ENCODE measurements around the gene ZNF326.
A peak's percentile ranks its signal among the peaks of the same experiment; 100 is the strongest.

Gene ZNF326, protein sequence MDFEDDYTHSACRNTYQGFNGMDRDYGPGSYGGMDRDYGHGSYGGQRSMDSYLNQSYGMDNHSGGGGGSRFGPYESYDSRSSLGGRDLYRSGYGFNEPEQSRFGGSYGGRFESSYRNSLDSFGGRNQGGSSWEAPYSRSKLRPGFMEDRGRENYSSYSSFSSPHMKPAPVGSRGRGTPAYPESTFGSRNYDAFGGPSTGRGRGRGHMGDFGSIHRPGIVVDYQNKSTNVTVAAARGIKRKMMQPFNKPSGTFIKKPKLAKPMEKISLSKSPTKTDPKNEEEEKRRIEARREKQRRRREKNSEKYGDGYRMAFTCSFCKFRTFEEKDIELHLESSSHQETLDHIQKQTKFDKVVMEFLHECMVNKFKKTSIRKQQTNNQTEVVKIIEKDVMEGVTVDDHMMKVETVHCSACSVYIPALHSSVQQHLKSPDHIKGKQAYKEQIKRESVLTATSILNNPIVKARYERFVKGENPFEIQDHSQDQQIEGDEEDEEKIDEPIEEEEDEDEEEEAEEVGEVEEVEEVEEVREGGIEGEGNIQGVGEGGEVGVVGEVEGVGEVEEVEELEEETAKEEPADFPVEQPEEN

DNA sequence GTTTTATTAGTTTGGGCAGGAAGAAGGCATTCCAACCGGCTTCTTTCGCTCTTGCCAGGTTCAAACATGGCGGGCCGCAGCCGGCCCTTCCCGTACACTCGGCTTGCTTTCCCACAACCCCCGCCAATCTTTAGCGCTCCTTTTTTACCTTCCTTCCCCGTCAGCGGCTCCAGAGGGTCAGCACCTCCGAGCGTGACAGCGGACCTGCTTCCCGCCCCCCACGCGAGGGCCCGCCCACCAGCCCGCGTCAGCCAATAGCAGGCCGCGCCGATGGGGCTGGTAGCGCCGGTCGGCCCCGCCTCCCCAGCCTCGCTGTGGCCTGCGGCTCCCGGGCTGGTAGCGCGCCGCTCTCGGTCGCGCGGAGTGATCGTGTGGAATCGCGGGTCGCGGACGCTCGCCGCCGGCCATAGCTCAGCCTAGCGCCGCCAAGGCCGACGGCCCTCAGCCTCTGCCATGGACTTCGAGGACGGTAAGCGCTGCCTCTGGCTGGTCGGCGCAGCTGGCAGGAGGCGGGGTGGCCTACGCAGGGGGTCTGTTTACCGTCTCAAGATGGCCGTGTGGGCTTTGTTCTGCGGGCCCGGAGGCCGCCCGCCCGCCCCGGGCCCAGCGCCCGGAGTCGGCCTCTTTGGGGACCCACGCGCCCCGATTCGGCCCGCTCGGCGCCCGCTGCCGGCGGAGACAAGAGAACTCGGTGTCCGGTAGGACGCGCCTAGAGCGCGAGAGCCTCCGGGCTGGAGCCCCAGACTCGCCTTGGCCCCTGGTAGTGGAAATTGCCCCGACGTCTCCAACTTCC, at the start of gene ZNF326:
Gene ZNF326, plus strand, starts transcription at position 306 of the 793 bp plus-strand sequence. Its CDS starts 148 bp downstream, at position 454.
- DNase-seq (ENCODE audit: extremely low spot score), result peak; percentile 99
- POLR2A ChIA-PET, result interaction anchor here (0.6 kb wide), 1 partner anchor 213 kb away, joined by 3 read pairs; no protein-coding TSS in a partner anchor
- CTCF ChIA-PET, result no interaction called here
- TF ChIP-seq, protein P1, sequence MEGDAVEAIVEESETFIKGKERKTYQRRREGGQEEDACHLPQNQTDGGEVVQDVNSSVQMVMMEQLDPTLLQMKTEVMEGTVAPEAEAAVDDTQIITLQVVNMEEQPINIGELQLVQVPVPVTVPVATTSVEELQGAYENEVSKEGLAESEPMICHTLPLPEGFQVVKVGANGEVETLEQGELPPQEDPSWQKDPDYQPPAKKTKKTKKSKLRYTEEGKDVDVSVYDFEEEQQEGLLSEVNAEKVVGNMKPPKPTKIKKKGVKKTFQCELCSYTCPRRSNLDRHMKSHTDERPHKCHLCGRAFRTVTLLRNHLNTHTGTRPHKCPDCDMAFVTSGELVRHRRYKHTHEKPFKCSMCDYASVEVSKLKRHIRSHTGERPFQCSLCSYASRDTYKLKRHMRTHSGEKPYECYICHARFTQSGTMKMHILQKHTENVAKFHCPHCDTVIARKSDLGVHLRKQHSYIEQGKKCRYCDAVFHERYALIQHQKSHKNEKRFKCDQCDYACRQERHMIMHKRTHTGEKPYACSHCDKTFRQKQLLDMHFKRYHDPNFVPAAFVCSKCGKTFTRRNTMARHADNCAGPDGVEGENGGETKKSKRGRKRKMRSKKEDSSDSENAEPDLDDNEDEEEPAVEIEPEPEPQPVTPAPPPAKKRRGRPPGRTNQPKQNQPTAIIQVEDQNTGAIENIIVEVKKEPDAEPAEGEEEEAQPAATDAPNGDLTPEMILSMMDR (IDR thresholded peaks at IDR 0.05; ENCODE audit: control extremely low read depth, extremely low read depth, low read depth, missing control alignments), result peak; percentile 6

DNA sequence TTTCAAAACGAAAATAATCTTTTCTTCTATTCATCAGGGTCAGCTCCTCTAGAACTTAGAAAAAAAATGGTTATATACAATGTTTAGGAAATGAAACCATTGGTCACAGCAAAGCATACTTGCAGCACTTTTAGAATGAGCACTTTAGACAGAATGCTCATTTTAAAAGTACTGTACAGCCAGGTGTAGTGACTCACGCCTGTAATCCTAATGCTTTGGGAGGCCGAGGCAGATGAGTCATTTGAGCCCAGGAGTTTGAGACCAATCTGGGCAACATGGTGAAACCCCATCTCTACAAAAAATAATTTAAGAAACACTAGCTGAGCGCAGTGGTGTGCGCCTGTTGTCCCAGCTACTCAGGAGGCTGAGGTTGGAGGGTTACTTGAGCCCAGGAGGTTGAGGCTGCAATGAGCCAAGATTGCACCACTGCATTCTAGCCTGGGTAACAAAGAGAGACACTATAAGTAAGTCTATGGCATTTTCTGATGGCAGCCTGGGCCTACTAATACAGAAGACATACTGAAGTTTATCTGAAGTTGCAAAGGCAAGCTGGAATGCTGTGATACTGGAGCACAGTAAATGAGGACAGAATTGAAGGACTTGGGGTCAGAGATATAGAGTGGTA, 48.9 kb upstream of the ZNF326 start:
- TF ChIP-seq, protein P1 (IDR thresholded peaks at IDR 0.05; ENCODE audit: control extremely low read depth, extremely low read depth, low read depth, missing control alignments), result no peak
- ChIA-PET POLR2A (interaction anchor here (0.6 kb wide), 1 partner anchor 18 kb away, joined by 4 read pairs; no protein-coding TSS in a partner anchor), CTCF (interaction anchor here (1.0 to 1.7 kb wide), 4 partner anchors 38 to 103 kb away, joined by 3 to 5 read pairs (median 4); no protein-coding TSS in a partner anchor)
- DNase-seq (ENCODE audit: extremely low spot score), result peak; percentile 43

DNA sequence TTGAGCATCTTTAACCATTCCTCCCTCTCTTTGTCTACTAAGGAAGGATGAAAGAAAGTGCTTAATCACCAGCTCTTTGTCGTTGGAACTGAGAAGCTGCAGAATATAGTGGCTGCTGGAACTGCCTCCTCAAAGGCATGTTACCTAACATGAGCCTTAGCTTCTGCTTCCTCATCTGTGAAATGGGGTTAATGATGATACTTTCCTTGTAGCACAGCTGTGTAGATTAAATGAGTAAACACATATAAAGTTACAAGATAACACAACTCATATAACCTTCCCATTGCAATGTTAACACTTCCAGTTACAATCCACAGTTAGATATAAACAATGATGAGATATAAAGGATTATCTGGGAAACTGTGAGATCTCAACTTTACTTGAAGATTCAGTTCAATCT, 48.4 kb upstream of the ZNF326 start:
- ChIA-PET POLR2A (no interaction called here), CTCF (interaction anchor here (1.0 to 1.7 kb wide), 3 partner anchors 37 to 104 kb away, joined by 3 to 5 read pairs (median 4); no protein-coding TSS in a partner anchor)
- no peak for DNase-seq (ENCODE audit: extremely low spot score)
- TF ChIP-seq, protein P1 (IDR thresholded peaks at IDR 0.05; ENCODE audit: control extremely low read depth, extremely low read depth, low read depth, missing control alignments), result no peak

DNA sequence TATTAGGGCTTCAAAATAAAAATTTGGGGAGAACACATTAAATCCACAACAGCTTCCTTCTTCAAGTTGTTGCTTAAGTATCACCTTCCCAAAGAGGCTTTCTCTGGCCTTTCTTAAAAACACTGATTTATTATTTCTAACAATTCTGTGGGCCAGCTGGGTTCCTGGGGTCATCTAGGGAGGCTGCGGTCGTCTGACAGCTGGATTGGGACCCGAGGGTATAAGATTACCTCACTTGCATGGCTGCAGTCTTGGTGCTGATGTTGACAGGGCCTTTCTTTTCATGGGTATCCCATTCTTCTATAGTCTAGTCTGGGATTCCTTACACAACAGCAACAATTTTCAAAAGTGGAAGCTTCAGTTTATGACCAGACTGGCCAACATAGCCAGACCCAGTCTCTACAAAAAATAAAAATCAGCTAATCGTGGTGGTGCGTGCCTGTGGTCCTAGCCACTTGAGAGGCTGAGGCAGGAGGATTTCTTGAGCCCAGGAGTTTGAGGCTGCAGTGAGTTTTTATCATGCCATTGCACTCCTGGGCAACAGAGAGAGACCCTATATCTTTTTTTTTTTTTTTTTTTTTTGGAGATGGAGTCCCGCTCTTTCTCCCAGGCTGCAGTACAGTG, 46.1 kb upstream of the ZNF326 start:
- TF ChIP-seq, protein P1 (IDR thresholded peaks at IDR 0.05; ENCODE audit: control extremely low read depth, extremely low read depth, low read depth, missing control alignments), result no peak
- ChIA-PET CTCF (interaction anchor here (1.2 to 1.6 kb wide), 3 partner anchors 9 to 186 kb away, joined by 3 to 6 read pairs (median 5); no protein-coding TSS in a partner anchor), POLR2A (no interaction called here)
- no peak for DNase-seq (ENCODE audit: extremely low spot score)

DNA sequence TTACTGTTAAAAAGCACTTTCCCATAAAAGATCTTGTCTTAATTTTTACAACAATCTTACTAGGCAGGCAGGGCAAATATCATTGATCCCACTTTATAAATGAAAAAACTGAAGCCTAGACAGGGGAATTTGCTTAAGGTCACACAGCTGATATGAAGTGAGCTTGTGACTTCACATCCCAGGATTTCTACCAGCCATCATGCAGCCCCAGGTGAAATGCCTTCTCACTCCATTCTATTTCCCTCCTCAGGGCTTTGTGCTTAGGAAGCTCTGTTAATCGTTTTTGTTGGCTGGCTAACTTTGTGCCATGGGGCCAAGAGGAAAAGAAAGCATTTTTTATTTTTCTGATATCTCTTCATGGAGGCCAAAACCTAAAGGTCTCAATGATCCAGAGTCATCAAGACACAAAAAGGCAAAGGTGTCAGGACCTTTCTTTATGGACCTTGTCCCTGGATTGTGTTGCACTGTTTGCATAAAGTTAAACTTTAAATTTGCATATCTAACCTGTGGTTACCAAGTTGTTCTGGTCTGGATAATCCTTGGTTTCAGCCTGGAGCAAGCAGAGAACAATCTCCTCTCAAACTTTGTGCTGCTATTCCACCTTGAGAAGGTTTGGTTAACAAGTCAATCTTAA, 44.8 kb upstream of the ZNF326 start:
- no peak for DNase-seq (ENCODE audit: extremely low spot score)
- CTCF ChIA-PET, result interaction anchor here (1.6 to 2.0 kb wide), 2 partner anchors 13 to 145 kb away, joined by 3 to 4 read pairs; no protein-coding TSS in a partner anchor
- TF ChIP-seq, protein P1 (IDR thresholded peaks at IDR 0.05; ENCODE audit: control extremely low read depth, extremely low read depth, low read depth, missing control alignments), result no peak
- POLR2A ChIA-PET, result interaction anchor here (0.6 kb wide), 1 partner anchor 130 kb away, joined by 4 read pairs; no protein-coding TSS in a partner anchor

Data from GM10248 (cell line).